GM18873 (cell line): ENCODE data around the gene GATC.
"Not testable (repeated sequence)": the region's sequence is repeated elsewhere in the genome, so short reads cannot be mapped to it uniquely, and the experiment has no call there.

Experiments used
- ATAC-seq: cut with Tn5 transposase; IDR thresholded peaks from one replicate; pipeline ENCODE4 v1.9.1; 2021; ENCODE audit warnings: mild to moderate bottlenecking, moderate library complexity, moderate number of reproducible peaks; ENCODE audit not compliant: unreplicated experiment, low FRiP score

Gene GATC

DNA sequence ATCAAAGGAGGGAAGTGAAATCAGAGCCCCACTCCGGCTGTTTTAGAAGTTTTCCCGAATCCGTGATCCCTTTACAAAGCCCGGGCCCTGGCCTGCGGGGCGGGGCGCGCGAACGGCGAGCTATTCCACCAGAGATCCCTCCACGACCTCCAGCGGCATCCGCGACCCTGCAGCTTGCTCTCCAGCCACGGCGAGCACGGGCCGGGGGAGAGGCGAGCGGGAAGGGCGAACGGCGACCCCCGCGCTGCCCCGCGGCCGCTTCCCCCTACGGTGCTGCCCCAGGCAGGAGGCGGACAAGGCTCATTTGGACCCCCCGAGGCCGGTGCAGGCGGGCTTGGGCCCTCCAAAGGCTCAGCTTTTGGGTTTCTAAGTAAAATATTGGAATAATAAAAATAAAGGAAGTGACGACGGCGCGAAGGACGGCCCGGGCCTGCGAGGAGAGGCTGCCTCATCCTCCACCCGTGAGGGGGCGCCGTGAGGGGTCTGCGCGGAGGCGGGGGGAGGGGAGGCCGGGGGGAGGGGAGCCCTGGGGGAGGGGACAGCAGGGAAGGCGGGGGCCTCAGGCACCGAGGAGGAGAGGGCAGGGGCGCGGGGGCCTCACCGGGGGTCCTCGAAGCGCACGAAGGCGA is 22.7 kb downstream of the GATC start:
- ATAC-seq, result no peak

DNA sequence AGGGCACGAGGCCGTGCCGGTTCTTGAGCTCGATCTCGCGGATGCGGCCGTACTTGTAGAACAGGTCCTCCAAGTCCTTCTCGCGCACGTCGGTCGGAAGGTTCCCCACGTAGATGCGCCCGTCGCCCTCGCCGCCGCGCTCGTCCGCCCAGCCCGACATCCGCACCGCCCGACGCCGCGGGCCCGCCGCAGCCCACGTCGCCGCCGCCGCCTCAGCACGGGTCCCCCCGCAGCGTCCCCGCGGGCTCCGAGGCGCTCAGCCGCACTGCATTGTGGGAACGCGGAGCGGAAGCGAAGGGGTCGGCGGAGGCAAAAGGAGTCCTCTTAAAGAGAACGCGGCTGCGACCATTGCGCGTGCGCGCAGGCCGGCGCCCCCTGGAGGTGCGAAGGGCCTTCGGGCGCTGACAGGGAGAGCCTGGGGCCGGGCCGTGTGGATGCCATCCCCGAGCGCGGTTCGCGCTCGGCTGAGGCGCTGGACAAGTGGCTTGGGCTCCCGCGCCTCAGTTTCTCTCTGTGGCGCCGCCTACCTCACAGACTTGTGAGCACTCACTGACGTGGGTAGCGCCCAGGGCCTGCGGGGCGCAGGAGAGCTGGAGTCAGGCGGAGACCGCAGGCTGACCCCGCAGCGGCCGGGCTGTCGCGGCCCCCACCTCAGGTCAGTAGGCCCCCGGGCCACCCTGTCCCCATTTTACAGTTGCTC is 23.4 kb downstream of the GATC start, which contains the start of gene SRSF9:
Gene SRSF9, minus strand, starts transcription at position 299 of the 700 bp plus-strand sequence. Its CDS starts 139 bp downstream, at position 160.
- ATAC-seq, result peak; percentile 76

DNA sequence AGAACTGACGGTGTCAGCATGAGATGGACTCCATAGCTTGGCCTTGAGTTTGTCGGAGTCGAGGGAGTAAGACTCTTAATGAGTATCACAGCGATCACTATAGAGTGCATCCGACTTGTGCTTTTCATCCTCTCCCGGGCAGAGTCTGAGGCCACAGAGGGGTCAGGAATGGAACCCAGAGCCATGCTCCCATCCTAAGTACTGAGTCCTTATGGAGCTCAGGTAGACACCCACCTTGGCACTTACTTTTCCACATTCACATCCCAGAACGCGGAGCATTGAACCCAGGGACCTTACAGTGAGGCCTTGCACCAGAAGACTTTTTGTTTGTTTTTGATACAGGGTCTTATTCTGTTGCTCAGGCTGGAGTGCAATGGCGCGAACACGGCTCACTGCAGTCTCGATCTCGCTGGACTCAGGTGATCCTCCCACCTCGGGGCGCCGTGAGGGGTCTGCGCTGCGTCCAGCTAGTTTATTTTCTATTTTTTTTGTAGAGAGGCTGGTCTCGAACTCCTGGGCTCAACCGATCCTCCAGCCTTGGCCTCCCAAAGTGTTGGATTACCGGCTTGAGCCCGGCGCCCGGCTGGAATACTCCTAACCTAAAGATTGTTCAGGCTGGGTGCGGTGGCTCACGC is 24.0 kb downstream of the GATC start:
- peak; percentile 2 for ATAC-seq

DNA sequence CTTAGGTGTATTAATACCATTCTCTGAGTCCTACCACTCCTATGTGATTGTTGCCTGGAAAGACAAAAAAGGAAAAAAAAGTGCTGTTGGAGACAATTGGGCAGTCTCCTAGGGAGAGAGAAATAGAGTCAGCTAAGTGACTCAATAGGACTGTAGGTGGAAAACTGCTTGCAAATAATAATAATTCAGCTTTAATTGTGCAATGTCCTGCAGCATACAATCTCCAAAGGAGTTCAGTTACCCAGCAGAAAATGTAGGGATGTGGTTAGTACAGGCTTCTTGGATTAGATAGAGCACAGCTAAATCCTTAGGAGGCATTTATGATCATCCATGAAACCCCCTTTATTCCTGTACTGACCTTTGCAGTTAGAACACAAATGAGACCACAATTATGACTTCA is 26.3 kb downstream of the GATC start:
- ATAC-seq, result no peak

DNA sequence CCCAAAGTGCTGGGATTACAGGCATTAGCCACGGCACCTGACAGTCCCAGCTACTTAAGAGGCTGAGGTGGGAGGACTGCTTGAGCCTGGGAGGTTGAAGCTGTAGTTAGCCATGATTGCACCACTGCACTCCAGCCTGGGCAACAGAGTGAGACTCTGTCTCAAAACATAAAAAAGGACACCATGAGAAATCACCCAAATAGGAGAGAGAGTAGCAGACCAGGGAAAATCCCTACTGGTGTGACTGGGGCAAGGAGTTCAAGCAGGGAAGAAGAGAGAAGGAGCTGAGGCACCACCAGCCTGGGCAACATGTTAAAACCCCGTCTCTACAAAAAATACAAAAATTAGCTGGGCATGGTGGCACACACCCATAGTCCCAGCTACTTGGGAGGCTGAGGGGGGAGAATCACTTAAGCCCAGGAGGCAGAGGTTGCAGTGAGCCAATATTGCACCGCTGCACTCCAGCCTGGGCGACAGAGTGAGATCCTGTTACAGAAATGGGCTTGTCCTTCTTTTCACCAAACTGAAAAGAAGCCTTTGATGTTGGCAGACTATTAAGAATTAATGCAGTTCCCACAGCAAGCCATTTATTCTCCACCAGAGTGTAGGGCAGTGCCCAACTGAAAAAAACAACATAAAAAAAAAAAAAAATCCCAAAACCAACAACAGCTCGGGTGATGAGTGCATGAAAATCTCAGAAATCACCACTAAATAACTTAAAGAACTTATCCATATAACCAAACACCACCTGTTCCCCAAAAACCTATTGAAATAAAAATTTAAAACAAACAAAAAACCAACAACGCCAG is 27.8 kb downstream of the GATC start:
- no peak for ATAC-seq

DNA sequence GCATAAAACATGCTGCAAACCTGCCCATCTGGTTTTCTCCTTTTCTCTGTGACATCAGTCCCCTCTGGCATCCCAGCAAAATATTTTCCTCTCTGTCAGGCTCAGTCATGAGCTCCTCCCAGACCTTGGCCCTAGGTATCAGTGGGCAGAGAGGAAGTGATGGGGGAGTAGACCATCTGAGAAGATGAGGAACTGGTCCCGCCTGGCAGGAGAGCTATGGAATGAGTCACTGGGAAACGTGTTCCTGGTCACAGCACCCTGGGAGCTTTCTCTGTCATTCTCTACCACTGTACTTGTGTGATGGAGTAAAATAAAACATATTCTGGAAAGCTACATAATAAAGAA is 28.3 kb downstream of the GATC start:
- ATAC-seq, result no peak

DNA sequence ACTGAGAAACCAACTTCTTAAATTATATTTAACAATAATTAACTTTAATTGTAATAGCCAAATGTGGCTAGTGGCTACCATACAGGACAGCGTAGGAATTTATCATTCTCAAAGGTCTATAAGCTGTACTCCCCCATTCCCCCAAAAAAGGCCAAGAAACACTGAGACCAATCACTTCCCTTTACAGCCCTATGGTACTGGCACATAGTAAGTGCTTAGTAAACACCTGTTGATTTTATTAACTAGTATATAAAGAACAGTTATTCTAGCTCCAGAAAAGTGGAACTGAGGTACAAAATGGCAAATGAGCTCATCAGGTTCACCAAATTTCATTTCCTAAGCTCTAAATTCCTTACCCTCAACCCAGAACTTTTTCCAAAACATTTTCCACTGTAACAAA is 29.4 kb downstream of the GATC start:
- ATAC-seq, result no peak

DNA sequence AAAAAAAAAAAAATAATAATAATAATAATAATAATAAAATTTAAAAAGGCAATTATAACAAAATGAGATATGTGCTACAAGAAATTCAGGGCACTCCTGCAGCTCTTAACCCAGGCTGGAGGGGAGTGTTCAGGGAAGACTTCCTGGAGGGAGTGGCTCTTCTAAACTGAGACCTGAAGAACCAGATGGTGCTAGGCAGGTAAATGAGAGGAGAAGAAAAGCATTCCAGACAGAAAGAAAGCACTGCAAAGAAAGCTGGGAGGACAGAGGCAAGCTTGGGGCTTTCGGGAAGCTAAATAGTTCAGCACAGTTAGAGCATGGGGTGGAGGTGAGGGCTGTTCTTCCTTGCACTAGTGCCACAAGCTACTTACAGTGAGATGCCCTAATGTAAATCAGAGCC is 33.2 kb downstream of the GATC start:
- ATAC-seq, result no peak

DNA sequence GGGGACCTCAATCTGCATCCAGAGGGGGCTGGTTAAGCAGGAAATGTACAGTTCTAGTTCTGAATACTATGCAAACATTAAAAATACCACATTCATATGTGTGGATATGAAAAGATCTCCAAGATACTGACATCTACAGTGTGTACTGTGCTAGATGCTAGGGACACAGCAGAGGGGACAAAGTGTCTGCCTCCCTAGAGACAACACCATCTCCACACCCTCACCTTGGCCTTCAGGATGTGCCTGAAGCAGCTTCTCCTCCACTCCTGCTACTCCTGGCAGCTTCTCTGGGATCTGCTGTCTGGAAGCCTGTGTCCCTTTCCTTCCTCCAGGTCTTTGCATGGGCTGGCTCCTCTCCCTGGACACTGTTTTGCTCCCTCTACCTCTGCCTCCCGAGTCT is 34.0 kb downstream of the GATC start:
- ATAC-seq, result no peak

DNA sequence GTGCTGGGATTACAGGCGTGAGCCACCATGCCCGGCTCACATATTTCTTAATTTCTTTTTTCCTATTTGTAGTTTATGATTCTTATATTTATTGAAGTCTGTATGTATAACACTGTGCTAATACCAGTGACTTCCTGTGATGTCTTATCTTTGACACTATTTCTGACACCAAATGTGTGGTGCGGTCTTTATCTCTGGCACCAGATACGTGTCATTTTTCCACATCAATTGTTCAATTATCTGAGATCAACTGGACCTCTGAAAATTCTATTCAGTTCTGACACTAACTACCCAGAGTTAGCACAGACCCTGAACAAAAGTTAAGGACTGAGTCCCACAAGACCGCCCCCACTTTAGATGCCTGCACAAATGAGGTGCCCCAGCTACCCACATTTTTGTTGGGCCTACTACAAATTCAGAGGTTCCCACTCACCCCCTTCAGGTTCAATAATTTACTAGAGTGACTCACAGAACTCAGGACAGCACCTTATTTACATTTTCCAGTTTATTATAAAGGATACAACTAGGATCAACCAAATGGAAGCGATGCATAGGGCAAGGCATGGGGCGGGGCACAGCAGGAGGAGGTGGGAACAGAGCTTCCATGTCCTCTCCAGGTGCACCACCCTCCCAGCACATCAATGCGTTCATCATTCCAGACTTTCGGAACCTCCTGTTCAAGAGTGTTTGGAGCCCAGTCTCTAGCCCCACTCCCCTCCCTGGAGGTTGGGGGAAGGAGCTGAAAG is 35.0 kb downstream of the GATC start:
- no peak for ATAC-seq

DNA sequence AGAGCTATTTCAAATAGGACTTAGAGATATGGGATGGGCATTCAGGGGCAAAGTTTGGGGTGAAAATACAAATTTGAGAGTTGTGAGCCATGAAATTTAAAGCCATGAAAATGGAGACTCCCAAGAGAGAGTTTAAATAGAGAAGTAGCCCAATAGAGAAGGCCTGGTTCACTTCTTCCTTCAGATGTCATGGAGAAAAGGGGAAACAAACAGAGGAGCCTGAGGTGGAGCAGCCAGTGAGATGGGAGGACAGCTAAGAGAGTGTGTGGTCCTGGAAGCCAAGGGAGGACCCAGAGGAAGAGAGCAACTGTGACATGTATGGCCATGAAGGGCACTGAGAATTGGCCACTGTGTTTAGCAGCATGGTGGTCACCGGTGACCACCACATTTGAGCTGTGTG is 37.4 kb downstream of the GATC start:
- no peak for ATAC-seq

DNA sequence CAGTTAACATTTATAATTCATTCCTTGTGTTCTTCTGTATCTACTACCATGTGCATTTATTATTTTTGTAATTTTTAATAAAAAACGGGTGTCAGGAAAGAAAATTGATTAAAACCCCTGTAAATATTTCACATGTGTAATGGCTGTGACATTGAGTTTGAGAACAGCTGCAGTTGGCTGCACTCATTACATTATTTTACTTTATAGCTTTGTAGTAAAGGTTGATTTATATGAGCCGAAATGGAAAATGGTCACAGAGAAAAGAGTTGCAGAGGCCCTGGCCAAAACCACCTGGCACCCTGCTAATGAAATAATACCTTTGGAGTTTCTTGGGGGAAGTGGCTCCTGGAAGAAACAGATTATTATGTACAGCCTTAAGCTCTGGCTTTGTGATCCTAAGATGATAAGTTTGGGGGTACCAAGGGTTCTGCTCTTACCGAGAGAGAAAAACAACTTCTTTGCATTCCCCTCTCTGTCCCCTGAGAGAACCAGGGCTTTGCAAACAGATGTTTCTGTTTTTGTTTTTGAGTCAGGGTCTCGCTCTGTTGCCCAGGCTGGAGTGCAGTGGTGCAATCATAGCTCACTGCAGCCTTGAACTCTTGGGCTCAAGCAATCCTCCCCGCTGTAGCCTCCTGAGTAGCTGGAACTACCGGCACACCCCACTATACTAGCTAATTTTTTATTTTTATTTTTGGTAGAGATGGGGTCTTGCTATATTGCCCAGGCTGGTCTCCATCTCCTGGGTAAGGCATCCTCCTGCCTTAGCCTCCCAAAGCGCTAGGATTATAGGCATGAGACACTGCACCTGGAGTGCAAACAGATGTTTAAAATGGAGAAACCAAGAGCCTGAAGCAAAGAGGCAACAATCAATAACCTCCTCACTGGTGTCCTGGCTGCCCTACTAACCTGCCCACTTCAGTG is 40.0 kb downstream of the GATC start:
- ATAC-seq, result no peak

DNA sequence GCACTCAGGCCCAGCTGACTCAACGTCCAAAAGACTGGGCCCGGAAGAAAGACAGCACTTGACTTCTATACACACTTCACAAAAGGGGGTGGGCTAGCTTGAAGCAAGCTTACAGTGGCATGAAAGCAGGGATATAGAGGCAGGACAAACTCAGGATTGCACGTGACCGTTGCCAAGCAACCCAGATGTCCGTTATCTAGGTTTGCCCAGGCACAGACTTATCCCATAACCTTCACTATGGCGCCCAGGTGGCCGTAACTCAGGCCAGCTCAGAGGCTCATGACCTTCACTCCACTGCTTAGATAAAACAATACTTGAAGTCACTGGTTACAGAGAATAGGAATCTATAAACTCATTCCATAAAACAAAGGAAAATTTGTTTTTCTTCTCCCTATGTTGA is 41.3 kb downstream of the GATC start:
- ATAC-seq, result not testable (repeated sequence)

DNA sequence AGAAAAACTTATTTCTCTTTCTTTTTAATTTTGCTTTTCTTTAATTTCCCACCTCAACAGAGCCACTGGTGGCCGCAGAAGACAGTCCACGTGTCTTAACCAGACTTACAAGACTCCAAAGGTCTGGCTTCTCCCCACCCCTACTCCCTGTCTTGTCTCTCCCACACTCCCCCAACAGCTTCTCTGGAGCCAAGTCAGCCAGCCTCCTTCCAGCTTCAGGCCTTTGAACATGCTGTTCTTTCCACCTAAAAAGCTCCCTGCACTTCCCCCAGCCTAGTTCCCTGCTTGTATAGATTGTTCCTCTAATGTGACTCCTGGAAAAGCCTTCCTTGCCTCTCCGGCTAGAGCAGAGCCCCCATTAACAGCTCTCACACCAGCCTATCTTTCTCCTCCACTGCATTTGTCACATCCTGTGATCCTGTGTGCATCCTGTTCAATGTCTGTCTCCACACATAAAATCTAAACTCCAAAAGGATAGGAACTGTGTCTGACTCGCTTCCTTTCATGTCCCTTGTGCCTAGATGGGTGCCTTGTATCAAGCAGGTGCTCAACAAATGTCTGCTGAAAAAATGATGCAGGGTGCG is 41.9 kb downstream of the GATC start:
- no peak for ATAC-seq

DNA sequence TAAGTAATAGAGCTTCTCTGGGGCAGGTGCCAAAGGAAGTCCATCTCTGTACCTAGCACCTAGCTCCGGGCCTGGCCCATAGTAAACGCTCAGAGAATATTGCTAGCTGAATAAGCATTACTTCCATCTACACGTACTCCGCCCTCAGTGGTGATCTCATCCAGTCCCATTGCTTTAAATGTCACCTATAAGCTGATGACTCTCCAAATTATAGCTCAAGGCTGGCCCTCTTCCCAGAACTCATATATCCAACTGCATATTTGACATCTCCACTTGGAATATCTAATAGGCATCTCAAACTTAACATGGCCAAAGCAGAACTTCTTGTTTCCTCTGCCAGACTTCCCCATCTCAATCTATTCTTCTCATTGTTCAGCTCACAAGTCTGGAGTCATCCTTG is 42.8 kb downstream of the GATC start:
- no peak for ATAC-seq

DNA sequence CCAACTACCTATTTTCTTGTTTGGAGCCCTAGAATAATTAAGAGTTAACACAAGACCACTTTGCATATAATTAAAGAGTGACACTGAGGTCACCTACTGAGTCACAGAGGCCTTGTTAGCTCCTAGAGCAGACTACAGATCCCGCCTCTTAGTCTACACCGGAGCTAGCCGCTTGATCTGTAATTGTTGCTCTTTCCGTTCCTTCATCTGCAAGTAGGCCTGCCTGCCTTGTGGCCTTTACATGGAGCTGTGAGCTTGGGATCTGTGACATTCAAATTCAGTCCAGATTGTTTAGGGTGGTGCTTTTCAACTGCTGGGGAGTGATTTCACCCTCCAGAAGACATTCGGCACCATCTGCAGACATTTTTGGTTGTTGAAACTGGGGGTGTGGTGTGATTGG is 44.1 kb downstream of the GATC start:
- ATAC-seq, result no peak

DNA sequence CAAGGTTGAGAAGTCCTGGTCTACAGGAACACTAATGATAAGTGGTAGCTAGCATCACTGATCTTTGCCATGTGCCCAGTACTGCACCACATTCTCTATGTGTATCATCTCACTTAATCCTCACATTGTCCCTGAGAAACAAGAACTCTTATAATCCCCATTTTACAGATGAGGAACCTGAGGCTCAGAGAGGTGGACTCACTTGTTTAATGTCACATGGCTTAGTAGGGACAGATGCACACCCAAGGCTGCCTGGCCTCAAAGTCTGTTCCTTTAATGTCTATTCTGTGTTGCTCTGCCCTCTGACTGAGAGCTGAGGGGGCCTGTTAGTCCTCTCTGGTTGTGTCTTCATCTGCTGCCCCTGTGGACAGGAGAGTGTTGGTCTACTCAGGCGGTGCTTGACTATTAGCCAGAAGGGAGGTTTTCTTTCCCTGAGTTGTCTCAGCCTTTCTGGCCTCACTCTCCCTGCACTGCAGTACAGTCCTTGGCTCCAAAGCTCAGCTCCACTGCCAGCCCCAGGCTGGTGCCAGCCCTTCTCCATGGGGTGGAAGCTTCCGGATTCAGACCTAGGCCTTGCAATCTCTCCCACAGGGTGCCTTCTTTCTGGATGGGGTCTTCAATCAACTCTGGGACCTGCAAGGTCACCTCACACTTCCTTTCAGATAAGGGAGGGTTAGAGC is 44.7 kb downstream of the GATC start:
- no peak for ATAC-seq

DNA sequence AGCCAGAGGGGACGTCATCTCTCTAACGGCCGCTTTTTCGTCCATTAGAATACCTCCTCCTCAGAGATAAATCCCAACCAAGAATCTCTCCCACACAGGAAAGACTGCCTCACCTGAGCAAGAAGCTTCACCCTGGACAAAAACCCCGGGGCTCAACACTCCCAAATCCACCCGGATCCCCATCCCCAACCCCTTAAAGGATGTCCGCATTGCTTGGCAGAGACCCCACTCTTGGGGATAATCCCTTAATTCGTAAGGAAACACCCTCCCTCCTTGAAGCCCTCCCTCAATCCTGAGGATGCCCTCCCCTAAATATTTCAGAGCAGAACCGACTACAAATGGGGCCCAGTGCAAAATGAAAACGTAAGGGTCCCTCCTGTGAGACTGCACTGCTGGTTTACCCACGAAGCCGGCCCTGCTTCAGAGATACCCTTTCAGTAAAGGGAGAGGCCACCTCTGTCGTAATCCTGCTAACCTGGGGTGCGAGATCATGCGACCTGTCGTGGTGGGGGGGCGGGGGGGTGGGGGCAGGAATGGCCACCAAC is 49.0 kb downstream of the GATC start:
- no peak for ATAC-seq
